GM06990 (cell line): ENCODE results near the gene ZWILCH.

ENCODE experiments used
- DNase-seq: peaks from one replicate; pipeline ENCODE4 v3.0.0-alpha.2; 2011; ENCODE audit not compliant: insufficient read length; ENCODE audit errors: extremely low read depth
- H3K27me3 ChIP-seq: replicated peaks from 2 replicates; pipeline ENCODE4 v1.6.0; 2011; ENCODE audit warnings: low read length; ENCODE audit not compliant: control insufficient read depth, insufficient read depth
- H3K36me3 ChIP-seq: 2 replicates; pipeline ENCODE4 v1.5.1; 2011; ENCODE audit warnings: low read length; ENCODE audit not compliant: control insufficient read depth, insufficient read depth
- H3K4me3 ChIP-seq: replicated peaks from 2 replicates; pipeline ENCODE4 v1.5.1; 2011; ENCODE audit warnings: low read depth, mild to moderate bottlenecking, control low read depth, low read length
- CTCF ChIP-seq: IDR thresholded peaks from 2 replicates; pipeline ENCODE4 v1.5.1; 2011; ENCODE audit warnings: low read length, control low read depth, mild to moderate bottlenecking, inconsistent platforms; ENCODE audit not compliant: insufficient read depth, poor library complexity, severe bottlenecking

Gene ZWILCH

DNA sequence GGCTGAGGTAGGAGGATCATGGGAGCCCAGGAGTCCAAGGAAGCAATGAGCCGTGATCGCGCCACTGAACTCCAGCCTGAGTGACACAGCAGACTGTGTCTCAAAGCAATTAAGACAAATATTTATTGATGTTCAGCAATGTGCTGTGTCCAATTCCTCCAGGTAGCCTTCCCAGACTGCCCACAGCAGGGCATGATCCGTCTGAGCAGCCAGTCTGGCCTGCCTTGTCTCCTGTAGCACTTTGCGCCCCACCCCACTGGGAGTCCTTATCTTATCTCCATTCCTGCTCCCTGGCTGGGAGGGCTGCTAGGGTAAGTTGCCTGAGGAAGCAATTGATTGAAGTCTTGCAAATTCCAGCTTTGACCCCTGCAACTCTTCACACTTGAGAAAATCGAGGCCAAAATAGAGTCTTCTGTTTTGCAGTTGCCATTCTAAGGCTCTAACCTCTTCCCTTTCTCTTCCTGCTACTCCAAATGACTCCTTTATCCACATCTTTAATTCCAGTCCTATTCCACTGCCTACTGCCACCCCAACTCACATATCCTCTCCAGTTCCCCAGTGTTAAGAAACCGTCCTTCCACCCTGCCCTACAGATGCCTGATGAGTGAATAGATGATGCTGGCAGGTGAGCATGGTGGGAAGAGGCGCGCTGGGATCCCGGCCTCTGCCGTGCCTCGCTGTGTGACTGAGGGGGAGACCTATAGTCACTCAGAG is 87.5 kb downstream of the ZWILCH start:
- Histone ChIP-seq H3K36me3 (no peaks in the 10 kb centered on the region), H3K4me3 (no peak overlapping the region), H3K27me3 (no peaks in the 10 kb centered on the region; the same call in 1 of the 2 replicates)
- DNase-seq, result no peak
- no peak for TF ChIP-seq CTCF

DNA sequence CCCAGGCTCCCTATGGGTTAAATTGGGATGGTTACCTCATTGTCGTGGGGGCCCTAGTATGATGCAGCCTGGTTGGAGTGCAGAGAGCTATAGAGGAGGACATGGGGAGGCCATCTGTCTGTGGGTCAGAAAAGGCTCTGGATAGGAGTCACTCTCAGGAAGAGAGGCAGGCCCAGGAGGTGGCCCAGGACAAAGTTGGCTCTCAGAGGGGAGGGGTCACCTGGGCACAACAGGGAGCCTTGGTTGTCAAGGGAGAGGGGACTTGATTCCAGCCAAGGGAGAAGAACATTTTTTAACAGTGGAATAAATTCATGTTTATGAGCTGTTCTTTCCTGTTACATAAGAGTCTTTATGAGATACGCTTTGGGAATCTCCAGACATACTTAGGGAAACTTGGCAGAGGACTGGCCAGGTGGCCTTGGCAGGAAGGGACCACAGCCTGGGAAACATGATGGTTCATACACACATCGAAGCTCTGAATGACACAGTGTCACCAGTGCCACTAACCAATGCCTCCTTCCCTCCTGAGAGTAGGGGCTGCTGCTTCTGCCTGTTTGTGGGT is 88.2 kb downstream of the ZWILCH start:
- Histone ChIP-seq H3K27me3 (no peaks in the 10 kb centered on the region; the same call in 1 of the 2 replicates), H3K36me3 (no peaks in the 10 kb centered on the region), H3K4me3 (no peak overlapping the region)
- DNase-seq, result no peak
- TF ChIP-seq CTCF, result no peak

GRCh38 chr15:66594344-66594743 is 89.2 kb downstream of the ZWILCH start:
- Histone ChIP-seq H3K27me3 (no peaks in the 10 kb centered on the region; the same call in 1 of the 2 replicates), H3K4me3 (no peak overlapping the region), H3K36me3 (no peaks in the 10 kb centered on the region)
- no peak for DNase-seq
- TF ChIP-seq CTCF, result no peak

GRCh38 chr15:66594836-66595235 is 89.7 kb downstream of the ZWILCH start:
- DNase-seq, result no peak
- Histone ChIP-seq H3K4me3 (no peak overlapping the region), H3K36me3 (no peaks in the 10 kb centered on the region), H3K27me3 (no peaks in the 10 kb centered on the region; the same call in 1 of the 2 replicates)
- no peak for TF ChIP-seq CTCF

- Histone ChIP-seq H3K36me3 (no peaks in the 10 kb centered on the region), H3K4me3 (no peak overlapping the region), H3K27me3 (no peaks in the 10 kb centered on the region; the same call in 1 of the 2 replicates)
- no peak for TF ChIP-seq CTCF
- DNase-seq, result no peak
Observed at GRCh38 chr15:66595332-66595731, 90.2 kb downstream of the ZWILCH start.
